CD14-positive monocyte (primary cell): ENCODE measurements around the gene ZNF619. TPM values are rescaled to one million over a fixed set of nuclear protein-coding genes. Genes with fewer than 3 reads are reported as not detected.

Source experiments
- DNase-seq, 3 donors: peaks; one replicate each; pipeline ENCODE4 v3.0.0-alpha.2; 2011 to 2022
- H2AFZ ChIP-seq: 2 replicates; pipeline ENCODE4 v1.6.0; 2012; ENCODE audit warnings: mild to moderate bottlenecking, low read depth, low read length, inconsistent platforms; ENCODE audit not compliant: insufficient read depth, poor library complexity, severe bottlenecking
- H3K27ac ChIP-seq, 2 donors: 1 replicate in 1 of 2; 2 replicates in 1 of 2; pipeline ENCODE4 v1.5.1; 2012 to 2013; ENCODE audit warnings: low read length in 2 of 2, control low read depth in 1 of 2, inconsistent platforms in 1 of 2, low read depth in 1 of 2, mild to moderate bottlenecking in 1 of 2
- H3K27me3 ChIP-seq, 2 donors: one replicate each; pipeline versions ENCODE4 v1.6.0 to v1.6.1; 2011 to 2013; ENCODE audit warnings: low read length in 2 of 2; ENCODE audit not compliant: control insufficient read depth in 2 of 2, insufficient read depth in 2 of 2
- H3K36me3 ChIP-seq, 2 donors: replicated peaks in 1 of 2; 1 replicate in 1 of 2; 2 replicates in 1 of 2; pipeline versions ENCODE4 v1.5.1 to v1.6.1; 2012 to 2013; ENCODE audit warnings: low read length in 2 of 2, control low read depth in 1 of 2, inconsistent platforms in 1 of 2, mild to moderate bottlenecking in 1 of 2; ENCODE audit not compliant: insufficient read depth in 2 of 2, control insufficient read depth in 1 of 2
- H3K4me1 ChIP-seq, 2 donors: 1 replicate in 1 of 2; 2 replicates in 1 of 2; pipeline versions ENCODE4 v1.5.1 to v1.6.1; 2012 to 2013; ENCODE audit warnings: low read length in 2 of 2, control low read depth in 1 of 2, inconsistent platforms in 1 of 2, mild to moderate bottlenecking in 1 of 2, moderate library complexity in 1 of 2; ENCODE audit not compliant: insufficient read depth in 2 of 2, control insufficient read depth in 1 of 2
- H3K4me2 ChIP-seq: replicated peaks from 2 replicates; pipeline ENCODE3; 2012; ENCODE audit warnings: low read length, moderate library complexity, mild to moderate bottlenecking; ENCODE audit not compliant: poor library complexity, severe bottlenecking; ENCODE audit errors: extremely low read depth
- H3K4me3 ChIP-seq, 3 experiments: fragments of 200-600 bp in 1 of 3; sonication (generic) in 1 of 3; replicated peaks in 1 of 3; 1 replicate in 2 of 3; 2 replicates in 1 of 3; pipeline ENCODE4 v1.5.1; 2011 to 2013; ENCODE audit warnings: low read length in 3 of 3, mild to moderate bottlenecking in 3 of 3, control low read depth in 2 of 3, low read depth in 2 of 3, inconsistent platforms in 1 of 3, moderate library complexity in 1 of 3
- H3K79me2 ChIP-seq: 2 replicates; pipeline ENCODE4 v1.6.0; 2012; ENCODE audit warnings: mild to moderate bottlenecking, control low read depth, inconsistent platforms, low read length, moderate library complexity; ENCODE audit not compliant: insufficient read depth
- H3K9ac ChIP-seq: 2 replicates; pipeline ENCODE4 v1.6.0; 2017; ENCODE audit warnings: low read length, mild to moderate bottlenecking; ENCODE audit not compliant: insufficient read depth, poor library complexity, severe bottlenecking
- H3K9me3 ChIP-seq, 2 donors: replicated peaks in 1 of 2; 1 replicate in 1 of 2; 2 replicates in 1 of 2; pipeline versions ENCODE4 v1.5.1 to v1.6.1; 2012 to 2013; ENCODE audit warnings: low read length in 2 of 2, control low read depth in 1 of 2; ENCODE audit not compliant: control insufficient read depth in 1 of 2, insufficient read depth in 1 of 2
- H4K20me1 ChIP-seq: 2 replicates; pipeline ENCODE4 v1.6.0; 2012; ENCODE audit warnings: mild to moderate bottlenecking, low read length, control low read depth, moderate library complexity; ENCODE audit not compliant: insufficient read depth
- H3K27ac Mint-ChIP-seq, 7 donors: one replicate each; pipeline ENCODE4 v1.8.0; 2020; ENCODE audit warnings: mild to moderate bottlenecking in 7 of 7, mixed read lengths in 7 of 7, moderate library complexity in 6 of 7, inconsistent platforms in 2 of 7
- H3K27me3 Mint-ChIP-seq, 3 donors: one replicate each; pipeline ENCODE4 v1.8.0; 2021 to 2022; ENCODE audit warnings: low read depth in 3 of 3, mild to moderate bottlenecking in 3 of 3, mixed read lengths in 3 of 3, moderate library complexity in 3 of 3, inconsistent platforms in 1 of 3
- H3K36me3 Mint-ChIP-seq, 2 donors: one replicate each; pipeline ENCODE4 v1.8.0; 2020; ENCODE audit warnings: mixed read lengths in 2 of 2, inconsistent platforms in 1 of 2, mild to moderate bottlenecking in 1 of 2
- H3K4me1 Mint-ChIP-seq: one replicate; pipeline ENCODE4 v1.8.0; 2020; ENCODE audit warnings: mild to moderate bottlenecking, mixed read lengths
- H3K4me3 Mint-ChIP-seq, 2 donors: one replicate each; pipeline ENCODE4 v1.8.0; 2020; ENCODE audit warnings: mild to moderate bottlenecking in 2 of 2, mixed read lengths in 2 of 2, moderate library complexity in 1 of 2
- H3K9me3 Mint-ChIP-seq, 7 donors: one replicate each; pipeline ENCODE4 v1.8.0; 2020 to 2022; ENCODE audit warnings: mixed read lengths in 7 of 7, mild to moderate bottlenecking in 6 of 7, moderate library complexity in 6 of 7, inconsistent platforms in 2 of 7
- CTCF ChIP-seq: fragments of 200-600 bp; IDR thresholded peaks from one replicate; pipeline ENCODE4 v1.8.0; 2022; ENCODE audit warnings: antibody characterized with exemption, mild to moderate bottlenecking
- WGBS: methylation state at CpG from one replicate; pipeline ENCODE4 v1.1.5; 2013; ENCODE audit warnings: missing lambda C conversion rate; ENCODE audit not compliant: insufficient coverage; 5-methylcytosine and 5-hydroxymethylcytosine counted together
- intact Hi-C, 2 donors: fragments of 100-400 bp; cut with micrococcal nuclease; formaldehyde crosslinking; loops; one replicate each; pipeline versions ENCODE4 v1.15.0 to v1.15.1; 2023
- polyA plus RNA-seq, 3 donors: library from polyadenylated mRNA; depleted of rRNA in 1 of 3; unstranded in 2 of 3; stranded (reverse) in 1 of 3; fragments of 300-500 nt in 2 of 3; fragments of >200 nt in 1 of 3; fragmentation: Illumina TruSeq in 2 of 3; gene quantifications; 1 replicate in 2 of 3; 2 replicates in 1 of 3; pipeline ENCODE4 v1.2.3, GENCODE V29; 2012 to 2021

ZNF619 gene
- polyA plus RNA-seq, 3 donors = 1.6 to 3.4 (median 1.8) TPM

GRCh38 chr3:40445880-40446279, 31.0 kb upstream of the ZNF619 start:
- Histone ChIP-seq H3K9ac (no peak overlapping the region), H3K4me2 (no peak overlapping the region), H3K36me3 (peaks cover 10 to 12% of the 10 kb centered on the region in 2 donors), H3K27ac (no peak overlapping the region), H3K4me3 (no peak overlapping the region), H3K4me1 (no peaks in the 10 kb centered on the region), H2AFZ (no peak overlapping the region), H4K20me1 (no peaks in the 10 kb centered on the region), H3K79me2 (no peaks in the 10 kb centered on the region), H3K9me3 (no peaks in the 10 kb centered on the region), H3K27me3 (no peaks in the 10 kb centered on the region)
- intact Hi-C loops = no loop called here
- Mint-ChIP-seq H3K27me3 (no peaks in the 10 kb centered on the region), H3K27ac (no peak overlapping the region), H3K36me3 (peaks cover 9 to 16% of the 10 kb centered on the region in 2 donors), H3K4me1 (no peaks in the 10 kb centered on the region), H3K4me3 (no peak overlapping the region), H3K9me3 (no peaks in the 10 kb centered on the region)
- no peak for DNase-seq
- no peak for TF ChIP-seq CTCF
- WGBS = 100% methylated on average over 1 of the region's 4 CpGs

- Histone ChIP-seq H3K9me3 (no peaks in the 10 kb centered on the region), H3K4me1 (peaks cover 16 to 20% of the 10 kb centered on the region in 2 donors), H2AFZ (no peak overlapping the region), H3K27ac (no peak overlapping the region), H3K36me3 (peaks cover 10 to 12% of the 10 kb centered on the region in 2 donors), H4K20me1 (no peaks in the 10 kb centered on the region), H3K4me2 (no peak overlapping the region), H3K79me2 (no peaks in the 10 kb centered on the region), H3K9ac (no peak overlapping the region), H3K27me3 (no peaks in the 10 kb centered on the region), H3K4me3 (no peak overlapping the region)
- Mint-ChIP-seq H3K9me3 (no peaks in the 10 kb centered on the region), H3K4me1 (peaks cover 16% of the 10 kb centered on the region), H3K27ac (no peak overlapping the region), H3K36me3 (peaks cover 14 to 21% of the 10 kb centered on the region in 2 donors), H3K4me3 (no peak overlapping the region), H3K27me3 (no peaks in the 10 kb centered on the region)
- TF ChIP-seq CTCF = no peak
- intact Hi-C loops = loop anchor here (5.0 to 10.0 kb wide), 4 partner anchors 136 to 1514 kb away; partner anchors contain the start of genes CTNNB1 (in 1 of the 2), EIF1B (in 1 of the 2) and ULK4 (in 1 of the 2)
- no CpG with 5 or more reads among the region's 2 CpGs for WGBS
- no peak for DNase-seq
These were observed 26.5 kb upstream of the ZNF619 start for GRCh38 chr3:40450438-40450837.
